Activated T-cell treated with anti-CD3 and anti-CD28 coated beads, Interleukin-2, amount 50 U/mL, for 72 hours (primary cell): ENCODE measurements around the gene GTF3C4. TPM values are rescaled to one million over a fixed set of nuclear protein-coding genes. Genes with fewer than 3 reads are reported as not detected.

Source experiments
- ATAC-seq, 2 donors: fragments of 150-1000 bp; cut with Tn5 transposase; replicated peaks in 1 of 2; 2 replicates each; pipeline ENCODE4 v1.10.0; 2021; ENCODE audit warnings: moderate library complexity in 2 of 2, mild to moderate bottlenecking in 1 of 2
- DNase-seq, 2 donors: peaks; one replicate each; pipeline ENCODE4 v3.0.0; 2021 to 2022; ENCODE audit warnings: mixed read lengths in 1 of 2
- H3K27ac Mint-ChIP-seq: one replicate; pipeline ENCODE4 v1.8.0; 2022; ENCODE audit warnings: mild to moderate bottlenecking, moderate library complexity, mixed read lengths
- H3K27me3 Mint-ChIP-seq: one replicate; pipeline ENCODE4 v1.8.0; 2022; ENCODE audit warnings: low read depth, mixed read lengths
- H3K36me3 Mint-ChIP-seq, 2 donors: one replicate each; pipeline ENCODE4 v1.8.0; 2022; ENCODE audit warnings: mixed read lengths in 2 of 2, mild to moderate bottlenecking in 1 of 2; ENCODE audit not compliant: insufficient read depth in 2 of 2
- H3K4me1 Mint-ChIP-seq: one replicate; pipeline ENCODE4 v1.8.0; 2022; ENCODE audit warnings: low read depth, mixed read lengths
- H3K4me3 Mint-ChIP-seq, 2 donors: one replicate each; pipeline ENCODE4 v1.8.0; 2022; ENCODE audit warnings: mild to moderate bottlenecking in 2 of 2, mixed read lengths in 2 of 2, moderate library complexity in 2 of 2
- H3K9me3 Mint-ChIP-seq, 2 donors: one replicate each; pipeline ENCODE4 v1.8.0; 2022; ENCODE audit warnings: mixed read lengths in 2 of 2
- total RNA-seq, 2 donors: library from RNA; stranded (reverse); gene quantifications; one replicate each; pipeline ENCODE4 v1.2.3, GENCODE V29; 2022

GTF3C4 gene
- total RNA-seq, 2 donors from 2014 or later, result 13.8 to 16.0 TPM

DNA sequence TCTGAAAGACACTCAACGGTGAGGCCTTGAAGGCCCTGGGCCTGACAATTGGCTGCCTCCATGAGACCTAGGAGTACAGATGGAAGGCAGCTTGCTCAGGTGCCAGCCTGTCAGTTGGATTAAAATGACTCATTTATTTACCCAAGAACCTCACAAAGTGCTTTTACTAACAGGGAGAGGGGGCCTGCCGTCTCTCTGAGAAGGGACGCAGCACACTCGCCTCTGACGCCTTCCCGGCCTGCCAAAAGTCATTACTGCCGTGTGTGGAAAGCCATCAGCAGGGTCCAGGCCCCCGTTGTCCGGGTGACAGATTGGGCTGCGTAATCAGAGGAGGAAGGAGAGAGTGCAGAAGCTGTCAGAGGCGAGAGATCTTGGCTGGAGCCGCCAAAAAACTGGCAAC is 32.9 kb upstream of the GTF3C4 start:
- Mint-ChIP-seq H3K9me3 (no peaks in the 10 kb centered on the region), H3K27me3 (no peaks in the 10 kb centered on the region), H3K27ac (no peak overlapping the region), H3K4me1 (no peaks in the 10 kb centered on the region), H3K36me3 (peaks cover 0 to 10% of the 10 kb centered on the region in 2 donors), H3K4me3 (no peak overlapping the region)
- DNase-seq (no peak), ATAC-seq (no peak)

DNA sequence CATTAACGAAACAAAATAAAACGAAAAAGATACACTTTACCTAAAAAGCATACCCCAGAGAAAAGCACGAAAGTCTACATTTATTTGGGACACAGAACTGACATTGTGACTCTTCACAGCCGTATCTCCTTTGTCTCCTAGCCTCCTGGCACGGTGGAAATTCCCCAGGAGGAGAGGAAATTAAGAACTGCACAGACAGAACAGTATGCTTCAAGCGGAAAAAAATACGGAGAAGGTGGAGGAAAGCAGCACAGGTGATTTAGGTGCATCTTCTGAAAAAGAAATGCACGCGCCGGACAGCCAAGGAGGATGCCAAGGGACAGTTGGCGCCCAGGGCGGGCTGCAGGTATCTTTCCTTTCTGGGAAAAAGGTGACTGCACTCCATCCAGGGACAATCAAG is 32.5 kb upstream of the GTF3C4 start:
- Mint-ChIP-seq H3K36me3 (peaks cover 0 to 10% of the 10 kb centered on the region in 2 donors), H3K4me1 (no peaks in the 10 kb centered on the region), H3K9me3 (no peaks in the 10 kb centered on the region), H3K4me3 (no peak overlapping the region), H3K27ac (no peak overlapping the region), H3K27me3 (no peaks in the 10 kb centered on the region)
- DNase-seq (no peak), ATAC-seq (no peak)

DNA sequence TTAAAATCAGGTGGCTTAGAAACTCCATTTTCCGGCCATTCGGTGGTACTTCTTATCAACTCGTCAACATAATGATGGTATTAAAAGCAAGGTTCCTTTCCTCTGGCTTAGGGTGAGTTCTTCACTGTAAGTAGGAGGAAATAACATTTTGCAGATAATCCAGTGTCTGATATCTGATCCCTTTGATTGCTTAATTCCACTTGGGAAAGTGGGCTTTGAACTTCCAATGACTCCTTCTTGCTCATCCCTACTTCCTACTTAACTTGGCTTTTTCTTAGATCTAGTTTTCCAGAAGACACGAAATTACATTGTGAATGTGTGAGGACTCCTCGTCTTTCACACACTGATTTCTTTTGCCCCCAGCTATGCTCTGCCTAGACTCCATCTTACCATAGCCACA is 32.0 kb upstream of the GTF3C4 start:
- DNase-seq, result no peak
- H3K36me3 Mint-ChIP-seq, result peaks cover 0 to 9% of the 10 kb centered on the region in 2 donors
- H3K9me3 Mint-ChIP-seq, result no peaks in the 10 kb centered on the region
- no peaks in the 10 kb centered on the region for H3K27me3 Mint-ChIP-seq
- no peaks in the 10 kb centered on the region for H3K4me1 Mint-ChIP-seq
- H3K27ac Mint-ChIP-seq, result no peak overlapping the region
- no peak overlapping the region for H3K4me3 Mint-ChIP-seq
- no peak for ATAC-seq

DNA sequence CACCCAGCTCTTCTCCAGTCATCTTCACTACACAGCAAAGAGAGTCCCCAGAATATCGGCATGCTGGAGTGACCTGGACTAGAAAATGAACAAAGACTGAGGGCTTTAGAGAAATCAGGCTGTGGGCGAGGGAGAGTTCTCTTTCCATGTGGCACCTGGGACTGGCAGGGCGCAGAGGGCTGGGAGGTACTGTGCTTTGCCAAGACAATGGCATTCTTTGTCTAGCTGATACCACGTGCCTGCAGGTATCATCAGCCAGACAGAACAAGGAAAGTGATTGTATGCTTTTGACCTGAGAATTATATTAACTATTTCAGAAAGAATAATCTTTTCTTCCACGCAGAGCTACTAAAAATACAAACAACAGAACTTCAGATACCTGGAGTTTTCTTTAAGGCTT is 30.9 kb upstream of the GTF3C4 start:
- H3K9me3 Mint-ChIP-seq, result no peaks in the 10 kb centered on the region
- peaks cover 0 to 9% of the 10 kb centered on the region in 2 donors for H3K36me3 Mint-ChIP-seq
- H3K27ac Mint-ChIP-seq, result no peak overlapping the region
- no peaks in the 10 kb centered on the region for H3K27me3 Mint-ChIP-seq
- no peak overlapping the region for H3K4me3 Mint-ChIP-seq
- ATAC-seq, result no peak
- no peaks in the 10 kb centered on the region for H3K4me1 Mint-ChIP-seq
- no peak for DNase-seq

- Mint-ChIP-seq H3K9me3 (no peaks in the 10 kb centered on the region), H3K4me1 (no peaks in the 10 kb centered on the region), H3K27me3 (no peaks in the 10 kb centered on the region), H3K4me3 (no peak overlapping the region), H3K36me3 (peaks cover under 1 to 16% of the 10 kb centered on the region in 2 donors), H3K27ac (no peak overlapping the region)
- ATAC-seq (no peak), DNase-seq (no peak)
Observed at GRCh38 chr9:132641216-132641615, 29.0 kb upstream of the GTF3C4 start.

- Mint-ChIP-seq H3K4me3 (no peak overlapping the region), H3K4me1 (peaks cover 8% of the 10 kb centered on the region), H3K36me3 (peaks cover 6 to 16% of the 10 kb centered on the region in 2 donors), H3K27me3 (no peaks in the 10 kb centered on the region), H3K27ac (no peak overlapping the region), H3K9me3 (no peaks in the 10 kb centered on the region)
- ATAC-seq, result no peak
- DNase-seq, result no peak
Observed at GRCh38 chr9:132644251-132644650, 26.0 kb upstream of the GTF3C4 start.

DNA sequence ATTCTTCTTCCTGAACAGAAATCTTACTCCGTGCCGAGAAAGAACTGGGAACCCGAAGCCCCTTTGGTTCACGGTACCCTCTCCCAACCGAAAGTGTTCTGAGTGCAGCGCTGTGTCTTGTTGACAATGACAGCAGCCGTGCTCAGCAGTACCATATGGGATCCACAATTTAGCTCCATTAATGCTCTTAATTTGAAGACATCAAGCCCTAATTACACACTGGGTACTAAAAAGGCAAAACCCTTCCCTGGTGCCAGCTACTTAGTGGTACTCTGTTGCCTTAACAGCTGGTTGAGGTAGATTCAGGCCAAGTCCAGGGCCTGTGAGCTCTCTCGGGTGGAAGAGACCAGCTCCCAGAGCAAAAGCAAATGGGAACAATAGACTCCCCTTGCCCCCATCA is 25.0 kb upstream of the GTF3C4 start:
- Mint-ChIP-seq H3K4me1 (peaks cover 8% of the 10 kb centered on the region), H3K36me3 (peaks cover 6 to 19% of the 10 kb centered on the region in 2 donors), H3K27ac (no peak overlapping the region), H3K4me3 (no peak overlapping the region), H3K9me3 (no peaks in the 10 kb centered on the region), H3K27me3 (no peaks in the 10 kb centered on the region)
- ATAC-seq (no peak), DNase-seq (no peak)

DNA sequence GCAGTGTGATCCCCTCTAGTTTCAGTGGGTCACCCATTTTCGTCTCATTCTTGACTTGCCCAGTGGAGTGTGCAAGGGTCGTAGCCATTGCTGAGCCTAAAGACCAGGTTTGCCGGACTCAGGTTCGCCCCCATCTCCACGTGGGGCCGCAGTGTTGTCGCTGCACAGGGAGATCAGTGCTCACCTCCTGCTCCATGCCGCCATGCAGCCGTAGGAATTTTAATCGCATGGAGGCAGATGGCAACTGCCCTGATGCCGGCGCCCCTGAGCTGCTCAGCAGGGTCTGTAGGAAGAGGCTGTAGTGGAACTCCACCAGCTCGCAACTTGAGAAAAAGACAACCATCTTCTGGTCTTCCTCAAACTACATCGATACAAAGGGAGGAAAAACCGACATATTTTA is 24.6 kb upstream of the GTF3C4 start:
- ATAC-seq (no peak), DNase-seq (no peak)
- Mint-ChIP-seq H3K27ac (no peak overlapping the region), H3K9me3 (no peaks in the 10 kb centered on the region), H3K4me3 (no peak overlapping the region), H3K4me1 (peaks cover 8% of the 10 kb centered on the region), H3K27me3 (no peaks in the 10 kb centered on the region), H3K36me3 (peaks cover 6 to 19% of the 10 kb centered on the region in 2 donors)

GRCh38 chr9:132646726-132647125 is 23.5 kb upstream of the GTF3C4 start:
- Mint-ChIP-seq H3K4me1 (peaks cover 8% of the 10 kb centered on the region), H3K9me3 (no peaks in the 10 kb centered on the region), H3K27ac (no peak overlapping the region), H3K4me3 (no peak overlapping the region), H3K36me3 (peaks cover 6 to 16% of the 10 kb centered on the region in 2 donors), H3K27me3 (no peaks in the 10 kb centered on the region)
- ATAC-seq (no peak), DNase-seq (no peak)

DNA sequence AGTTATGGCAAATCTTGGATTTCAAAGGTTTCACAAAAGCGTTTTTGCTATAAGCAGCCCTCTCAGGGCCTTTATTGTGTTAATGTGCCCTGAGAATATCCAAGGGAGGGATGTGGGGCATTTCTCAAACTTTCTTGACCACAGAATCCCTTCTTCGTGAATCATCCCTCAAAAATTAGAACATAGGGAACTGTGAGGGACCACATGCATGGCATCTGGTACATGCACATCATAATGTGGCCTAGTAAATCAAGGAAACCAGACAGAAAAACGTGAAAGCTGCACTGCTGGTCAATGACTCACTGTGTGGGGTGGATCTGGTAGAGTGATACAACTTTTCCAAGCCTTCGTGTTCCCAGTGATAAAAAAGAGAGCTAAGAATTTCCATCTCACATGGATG is 22.9 kb upstream of the GTF3C4 start:
- no peak for DNase-seq
- Mint-ChIP-seq H3K36me3 (peaks cover 6 to 12% of the 10 kb centered on the region in 2 donors), H3K27me3 (no peaks in the 10 kb centered on the region), H3K9me3 (no peaks in the 10 kb centered on the region), H3K4me3 (no peak overlapping the region), H3K27ac (no peak overlapping the region), H3K4me1 (peaks cover 8% of the 10 kb centered on the region)
- no peak for ATAC-seq

DNA sequence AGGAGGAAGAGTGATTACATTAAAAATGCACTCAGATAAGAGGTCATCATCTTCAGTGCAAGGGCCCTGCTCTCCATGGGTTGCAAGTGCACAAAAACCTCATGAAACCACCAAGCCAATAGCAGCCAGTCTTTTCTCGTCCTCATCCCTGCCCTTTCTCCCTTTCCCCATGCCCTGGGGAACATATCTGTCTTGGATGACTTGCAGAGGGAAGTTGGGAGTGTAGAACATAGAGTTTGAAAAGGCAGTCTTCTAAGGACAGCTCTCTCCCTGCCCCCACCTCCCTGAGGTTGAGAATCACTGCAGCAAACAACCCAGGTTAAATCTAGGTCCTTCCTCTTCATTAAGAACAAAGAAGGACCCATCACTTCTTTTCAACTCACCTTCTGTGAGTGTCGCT is 22.5 kb upstream of the GTF3C4 start:
- Mint-ChIP-seq H3K4me3 (no peak overlapping the region), H3K4me1 (peaks cover 8% of the 10 kb centered on the region), H3K36me3 (peaks cover 6 to 12% of the 10 kb centered on the region in 2 donors), H3K27me3 (no peaks in the 10 kb centered on the region), H3K9me3 (no peaks in the 10 kb centered on the region), H3K27ac (no peak overlapping the region)
- DNase-seq (no peak), ATAC-seq (no peak)

DNA sequence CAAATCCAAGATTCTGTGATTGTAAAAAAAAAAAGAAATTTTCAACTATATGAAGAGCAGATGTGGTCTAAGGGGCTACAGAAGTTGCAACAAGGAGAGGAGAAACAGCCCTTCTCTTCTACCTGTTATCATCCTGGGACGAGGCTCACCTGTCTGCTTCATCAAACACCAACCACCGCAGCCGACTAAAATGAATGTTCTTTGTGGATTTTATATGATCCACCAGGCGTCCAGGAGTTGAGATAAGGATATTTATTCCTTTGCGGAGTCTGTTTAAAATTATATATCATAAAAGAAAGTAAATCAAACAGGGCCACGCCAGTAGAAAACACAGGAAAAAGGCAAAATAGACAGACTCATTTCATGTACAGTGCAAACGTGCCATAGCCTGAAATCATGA is 22.0 kb upstream of the GTF3C4 start:
- H3K27ac Mint-ChIP-seq, result no peak overlapping the region
- no peak overlapping the region for H3K4me3 Mint-ChIP-seq
- H3K9me3 Mint-ChIP-seq, result no peaks in the 10 kb centered on the region
- no peaks in the 10 kb centered on the region for H3K27me3 Mint-ChIP-seq
- H3K4me1 Mint-ChIP-seq, result peaks cover 8% of the 10 kb centered on the region
- no peak for DNase-seq
- H3K36me3 Mint-ChIP-seq, result peaks cover 6 to 10% of the 10 kb centered on the region in 2 donors
- ATAC-seq, result no peak

DNA sequence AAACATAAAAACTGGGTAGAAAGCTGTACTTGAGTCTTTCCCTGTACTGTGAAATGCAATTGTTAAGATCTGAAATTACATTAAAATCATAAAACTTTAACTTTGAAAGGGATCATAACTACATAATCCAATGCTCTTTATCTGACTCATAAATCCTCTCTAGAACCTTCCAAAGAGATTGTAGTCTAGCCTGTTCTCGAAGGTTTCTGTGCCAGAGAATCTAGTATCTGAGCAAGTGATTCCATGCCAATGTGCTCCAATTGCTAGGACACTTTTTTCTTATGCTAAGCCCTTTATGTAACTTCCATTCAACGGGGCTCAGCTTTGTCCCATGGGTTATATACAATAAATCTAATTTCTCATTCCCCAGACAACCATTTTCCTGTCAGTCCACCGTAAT is 21.6 kb upstream of the GTF3C4 start:
- no peak overlapping the region for H3K4me3 Mint-ChIP-seq
- H3K36me3 Mint-ChIP-seq, result peaks cover 6 to 10% of the 10 kb centered on the region in 2 donors
- H3K9me3 Mint-ChIP-seq, result no peaks in the 10 kb centered on the region
- ATAC-seq (no peak), DNase-seq (no peak)
- no peak overlapping the region for H3K27ac Mint-ChIP-seq
- H3K4me1 Mint-ChIP-seq, result peaks cover 8% of the 10 kb centered on the region
- no peaks in the 10 kb centered on the region for H3K27me3 Mint-ChIP-seq

DNA sequence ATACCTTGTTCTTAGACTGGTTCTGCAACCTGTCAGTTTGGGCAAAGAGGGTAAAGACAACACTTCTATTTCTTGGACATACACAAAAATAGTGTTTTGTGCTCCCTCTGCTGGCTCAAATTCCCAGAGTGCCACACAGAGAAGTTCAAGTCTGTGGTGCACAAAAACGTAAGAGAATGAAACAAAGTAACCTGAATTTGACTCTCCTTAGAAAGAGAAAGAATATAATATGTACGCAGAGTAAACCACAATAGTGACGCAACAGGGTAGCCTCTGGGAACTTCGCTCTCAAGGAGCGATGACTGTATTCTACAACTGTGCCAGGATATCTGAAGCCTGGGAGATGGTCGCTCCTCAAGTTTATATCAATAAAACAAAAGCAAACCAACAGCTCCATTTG is 19.0 kb upstream of the GTF3C4 start:
- Mint-ChIP-seq H3K9me3 (no peaks in the 10 kb centered on the region), H3K4me3 (no peak overlapping the region), H3K4me1 (peaks cover 8% of the 10 kb centered on the region), H3K27me3 (no peaks in the 10 kb centered on the region), H3K36me3 (peaks cover 5 to 6% of the 10 kb centered on the region in 2 donors), H3K27ac (no peak overlapping the region)
- ATAC-seq, result no peak
- DNase-seq, result no peak
